Stimulated activated CD8-positive, alpha-beta memory T cell treated with anti-CD3 and anti-CD28 coated beads, Interleukin-15, amount 100 ng/mL, for 1 hour (primary cell): ENCODE data around the gene DLEU7.

Experiments
- DNase-seq: peaks from one replicate; pipeline ENCODE4 v3.0.0-alpha.2; 2020; ENCODE audit warnings: low read depth

The DLEU7 gene

GRCh38 chr13:50843257-50844083 lies at the start of gene DLEU7:
Gene DLEU7, minus strand, starts transcription at chr13:50843692. Its CDS starts 46 bp downstream, at chr13:50843646.
- no peak for DNase-seq

GRCh38 chr13:50892210-50892944 lies 48.9 kb upstream of the DLEU7 start:
- DNase-seq, result no peak

- no peak for DNase-seq
Measured at GRCh38 chr13:50891206-50891605, 47.7 kb upstream of the DLEU7 start.

GRCh38 chr13:50889317-50889716 lies 45.8 kb upstream of the DLEU7 start:
- no peak for DNase-seq

GRCh38 chr13:50888362-50888761 lies 44.9 kb upstream of the DLEU7 start:
- no peak for DNase-seq

- DNase-seq, result no peak
Measured at GRCh38 chr13:50887151-50887550, 43.7 kb upstream of the DLEU7 start.

GRCh38 chr13:50884265-50884664 lies 40.8 kb upstream of the DLEU7 start:
- DNase-seq, result no peak

- DNase-seq, result no peak
Measured at GRCh38 chr13:50883728-50884127, 40.2 kb upstream of the DLEU7 start.

GRCh38 chr13:50882816-50883435 lies 39.4 kb upstream of the DLEU7 start:
- no peak for DNase-seq

- DNase-seq, result no peak
Measured at GRCh38 chr13:50873991-50874390, 30.5 kb upstream of the DLEU7 start.

- DNase-seq, result no peak
Measured at GRCh38 chr13:50873467-50873866, 30.0 kb upstream of the DLEU7 start.

- no peak for DNase-seq
Measured at GRCh38 chr13:50871405-50871804, 27.9 kb upstream of the DLEU7 start.

- no peak for DNase-seq
Measured at GRCh38 chr13:50867637-50867945, 24.1 kb upstream of the DLEU7 start.

- no peak for DNase-seq
Measured at GRCh38 chr13:50866817-50867636, 23.5 kb upstream of the DLEU7 start.

- no peak for DNase-seq
Measured at GRCh38 chr13:50864492-50864891, 21.0 kb upstream of the DLEU7 start.

- no peak for DNase-seq
Measured at GRCh38 chr13:50855681-50856080, 12.2 kb upstream of the DLEU7 start.

GRCh38 chr13:50850445-50850844 lies 7.0 kb upstream of the DLEU7 start:
- DNase-seq, result no peak

- no peak for DNase-seq
Measured at GRCh38 chr13:50847501-50847900, 4.0 kb upstream of the DLEU7 start.

GRCh38 chr13:50846861-50847475 lies 3.5 kb upstream of the DLEU7 start:
- no peak for DNase-seq

- DNase-seq, result no peak
Measured at GRCh38 chr13:50845211-50845610, 1.7 kb upstream of the DLEU7 start.

GRCh38 chr13:50844084-50844875 lies 788 bp upstream of the DLEU7 start:
- DNase-seq, result no peak
